SK-N-SH (cell line): Measurements from ENCODE around the gene DAZAP2. TPM values are rescaled to one million over a fixed set of nuclear protein-coding genes. Genes with fewer than 3 reads are reported as not detected.

Experiments used
- CTCF ChIA-PET: fragments of 300-600, 350-600 bp; formaldehyde crosslinking; extraction: SDS; loops from one replicate; lab custom pipeline; 2021; lab: Yijun Ruan, JAX
- POLR2A ChIA-PET: fragments of 350-600 bp; sonication (Branson Sonifier 250); formaldehyde crosslinking; extraction: SDS; loops from one replicate; lab custom pipeline; 2020; ENCODE audit warnings: antibody characterized with exemption, inconsistent platforms; lab: Yijun Ruan, JAX
- DNase-seq: peaks from one replicate; pipeline ENCODE4 v3.0.0; 2012
- H2AFZ ChIP-seq: fragments of 200-600 bp; sonication (generic); 2 replicates; pipeline ENCODE4 v1.8.1; 2016; ENCODE audit warnings: antibody characterized with exemption, mild to moderate bottlenecking, low read depth
- H3F3A ChIP-seq: fragments of 200-600 bp; sonication (generic); replicated peaks from 2 replicates; pipeline ENCODE3; 2016; ENCODE audit warnings: antibody characterized with exemption, mild to moderate bottlenecking; ENCODE audit not compliant: insufficient read depth
- H3K27ac ChIP-seq, 2 experiments: fragments of 200-500 bp in 1 of 2; fragments of 200-600 bp in 1 of 2; sonication (Bioruptor generic) in 1 of 2; sonication (generic), shearing (Covaris generic) in 1 of 2; 2 replicates each; pipeline versions ENCODE4 v1.5.1 to v1.6.1; 2014 to 2016; ENCODE audit warnings: low read depth in 2 of 2, inconsistent platforms in 1 of 2, low read length in 1 of 2, mild to moderate bottlenecking in 1 of 2, mixed read lengths in 1 of 2
- H3K27me3 ChIP-seq: fragments of 200-600 bp; sonication (generic), shearing (Covaris generic); 2 replicates; pipeline ENCODE4 v1.6.1; 2016; ENCODE audit warnings: mixed run types; ENCODE audit not compliant: insufficient read depth
- H3K36me3 ChIP-seq, 2 experiments: fragments of 200-500 bp in 1 of 2; fragments of 200-600 bp in 1 of 2; sonication (Bioruptor generic) in 1 of 2; sonication (generic) in 1 of 2; replicated peaks in 1 of 2; 2 replicates each; pipeline versions ENCODE3 to v1.5.1; 2014 to 2016; ENCODE audit warnings: low read length in 1 of 2, mild to moderate bottlenecking in 1 of 2; ENCODE audit not compliant: insufficient read depth in 2 of 2, control insufficient read depth in 1 of 2
- H3K4me1 ChIP-seq, 2 experiments: fragments of 200-500 bp in 1 of 2; fragments of 200-600 bp in 1 of 2; sonication (Bioruptor generic) in 1 of 2; sonication (generic), shearing (Covaris generic) in 1 of 2; 2 replicates each; pipeline versions ENCODE4 v1.5.1 to v1.6.1; 2014 to 2016; ENCODE audit warnings: low read depth in 1 of 2, low read length in 1 of 2, mixed run types in 1 of 2; ENCODE audit not compliant: insufficient read depth in 2 of 2, control insufficient read depth in 1 of 2
- H3K4me2 ChIP-seq: fragments of 200-600 bp; sonication (generic), shearing (Covaris generic); 2 replicates; pipeline ENCODE4 v1.6.1; 2017; ENCODE audit warnings: mixed run types
- H3K4me3 ChIP-seq, 2 experiments: fragments of 200-500 bp in 1 of 2; fragments of 200-600 bp in 1 of 2; sonication (Bioruptor generic) in 1 of 2; sonication (generic), shearing (Covaris generic) in 1 of 2; 2 replicates each; pipeline versions ENCODE4 v1.5.1 to v1.8.1; 2014 to 2016; ENCODE audit warnings: low read depth in 2 of 2, inconsistent platforms in 1 of 2, low read length in 1 of 2, mild to moderate bottlenecking in 1 of 2, mixed read lengths in 1 of 2, moderate library complexity in 1 of 2
- H3K79me2 ChIP-seq: fragments of 200-600 bp; sonication (generic); 2 replicates; pipeline ENCODE4 v1.8.1; 2017; ENCODE audit warnings: mild to moderate bottlenecking; ENCODE audit not compliant: insufficient read depth
- H3K9ac ChIP-seq: fragments of 200-600 bp; sonication (generic); 2 replicates; pipeline ENCODE4 v1.6.1; 2017; ENCODE audit warnings: mixed run types
- H3K9me2 ChIP-seq: fragments of 200-600 bp; sonication (generic); 2 replicates; pipeline ENCODE4 v1.6.1; 2017; ENCODE audit warnings: mixed run types
- H3K9me3 ChIP-seq: fragments of 200-600 bp; sonication (generic); 2 replicates; pipeline ENCODE4 v1.6.1; 2017; ENCODE audit warnings: mixed run types, mild to moderate bottlenecking, moderate library complexity
- H4K20me1 ChIP-seq: fragments of 200-600 bp; sonication (generic); 2 replicates; pipeline ENCODE4 v1.6.1; 2017; ENCODE audit warnings: mild to moderate bottlenecking, mixed run types; ENCODE audit not compliant: insufficient read depth
- CHD2 ChIP-seq: fragments of 150-350 bp; IDR thresholded peaks from 2 replicates; pipeline ENCODE4 v1.6.1; 2018; ENCODE audit warnings: low read length; ENCODE audit not compliant: partially characterized antibody
- CTCF ChIP-seq: fragments of 200-600 bp; sonication (generic); IDR thresholded peaks from 2 replicates; pipeline ENCODE4 v1.6.1; 2017; ENCODE audit warnings: antibody characterized with exemption, mild to moderate bottlenecking, moderate library complexity
- EZH2phosphoT487 ChIP-seq: fragments of 200-600 bp; sonication (generic); IDR thresholded peaks from 2 replicates; pipeline ENCODE4 v1.6.1; 2017; ENCODE audit warnings: low read depth, mixed run types, mild to moderate bottlenecking, antibody characterized with exemption, moderate library complexity, borderline replicate concordance
- FOXM1 ChIP-seq: IDR thresholded peaks from 2 replicates; pipeline ENCODE4 v1.4.0; 2012; ENCODE audit warnings: low read depth, mild to moderate bottlenecking
- JUND ChIP-seq: IDR thresholded peaks from 2 replicates; pipeline ENCODE4 v1.4.0; 2012
- MXI1 ChIP-seq: IDR thresholded peaks from 2 replicates; pipeline ENCODE4 v1.6.1; 2012; ENCODE audit warnings: mild to moderate bottlenecking, low read depth, low read length, improper control_type of control experiment
- NRF1 ChIP-seq: IDR thresholded peaks from 2 replicates; pipeline ENCODE4 v1.6.1; 2012; ENCODE audit warnings: low read depth, mild to moderate bottlenecking, low read length
- PBX3 ChIP-seq: IDR thresholded peaks from 2 replicates; pipeline ENCODE4; 2012
- RFX5 ChIP-seq: IDR thresholded peaks from 2 replicates; pipeline ENCODE4 v1.6.1; 2012; ENCODE audit warnings: mild to moderate bottlenecking, improper control_type of control experiment, low read length
- RXRA ChIP-seq: IDR thresholded peaks from 2 replicates; pipeline ENCODE4 v1.4.0; 2012; ENCODE audit warnings: low read depth, mild to moderate bottlenecking, borderline replicate concordance
- TAF1 ChIP-seq: IDR thresholded peaks from 2 replicates; pipeline ENCODE4 v1.6.1; 2012; ENCODE audit warnings: low read depth, mild to moderate bottlenecking, low read length, moderate library complexity, borderline replicate concordance
- TCF12 ChIP-seq: IDR thresholded peaks from 2 replicates; pipeline ENCODE4 v1.4.0; 2012
- USF1 ChIP-seq: IDR thresholded peaks from 2 replicates; pipeline ENCODE4 v1.4.0; 2012; ENCODE audit warnings: low read depth, borderline replicate concordance
- USF2 ChIP-seq: fragments of 150-350 bp; IDR thresholded peaks from 2 replicates; pipeline ENCODE4 v1.6.1; 2017; ENCODE audit warnings: antibody characterized with exemption, low read length, low read depth, borderline replicate concordance
- YY1 ChIP-seq: IDR thresholded peaks from 2 replicates; pipeline ENCODE4 v1.4.0; 2012; ENCODE audit warnings: low read depth, mild to moderate bottlenecking
- WGBS: methylation state at CpG from one replicate; pipeline ENCODE4 v1.1.6; 2017; ENCODE audit warnings: low lambda C conversion rate; 5-methylcytosine and 5-hydroxymethylcytosine counted together
- polyA plus RNA-seq, 3 experiments: library from polyadenylated mRNA; depleted of rRNA; stranded (reverse); fragments of >200 nt; gene quantifications; 2 replicates each; pipeline ENCODE4 v1.2.3, GENCODE V29; 2012

Gene DAZAP2
- polyA plus RNA-seq, 1 of the 3 experiments (the other 2 are of a cell fraction) = 274 TPM

- ChIA-PET CTCF (interaction anchor here (0.7 to 1.7 kb wide), 2 partner anchors 10 to 239 kb away, joined by 3 to 4 read pairs; no protein-coding TSS in a partner anchor), POLR2A (no interaction called here)
- peaks cover 11 to 12% of the 10 kb centered on the region in 2 experiments; a peak in 2 of 4 replicates for H3K4me1 ChIP-seq
- H4K20me1 ChIP-seq = peaks cover 5% of the 10 kb centered on the region; the same call in 1 of the 2 replicates
- no peak overlapping the region for H2AFZ ChIP-seq
- H3K36me3 ChIP-seq = peaks cover 43 to 50% of the 10 kb centered on the region in 2 experiments
- H3K4me3 ChIP-seq = no peak overlapping the region
- no peaks in the 10 kb centered on the region for H3K9me2 ChIP-seq
- no peak for DNase-seq
- H3K27ac ChIP-seq = no peak overlapping the region
- no peak overlapping the region for H3K4me2 ChIP-seq
- H3K27me3 ChIP-seq = no peaks in the 10 kb centered on the region
- WGBS = 94% methylated on average over 7 of the region's 7 CpGs
- TF ChIP-seq TCF12 = no peak
- TF ChIP-seq USF2 = no peak
- TF ChIP-seq EZH2phosphoT487 = no peak
- TF ChIP-seq FOXM1 = no peak
- no peak for TF ChIP-seq PBX3
- no peak for TF ChIP-seq RXRA
- no peak for TF ChIP-seq RFX5
- no peak for TF ChIP-seq CTCF
- no peak for TF ChIP-seq JUND
- no peak for TF ChIP-seq YY1
- no peak for TF ChIP-seq NRF1
- TF ChIP-seq MXI1 = no peak
- TF ChIP-seq TAF1 = no peak
- no peak for TF ChIP-seq USF1
- TF ChIP-seq CHD2 = no peak
- no peaks in the 10 kb centered on the region for H3K9me3 ChIP-seq
- peaks cover 15% of the 10 kb centered on the region for H3F3A ChIP-seq
- no peak overlapping the region for H3K9ac ChIP-seq
- peaks cover 44% of the 10 kb centered on the region for H3K79me2 ChIP-seq
Observed at GRCh38 chr12:51242876-51243275, 4.2 kb downstream of the DAZAP2 start.
